Measurements from ENCODE around the gene SLC25A45.

The SLC25A45 gene

GRCh38 chr11:65355013-65355775 is 27.3 kb downstream of the SLC25A45 start:
- Histone ChIP-seq H3K4me3 (ENCODE audit: low read length) (peak overlapping the region; percentile 82), H3K27ac (ENCODE audit: low read depth, low read length) (no peak overlapping the region)

GRCh38 chr11:65354265-65355012 is 28.0 kb downstream of the SLC25A45 start, which contains the start of gene TIGD3:
Gene TIGD3, plus strand, starts transcription at chr11:65354751. Its CDS starts 1,058 bp downstream, at chr11:65355809.
- Histone ChIP-seq H3K9me2 (replicated peaks; ENCODE audit: control insufficient read depth, low read length) (no peaks in the 10 kb centered on the region), H4K20me1 (ENCODE audit: control insufficient read depth, insufficient read depth, low read depth, low read length) (peaks cover 3% of the 10 kb centered on the region; the same call in 1 of the 2 replicates), H3K4me1 (ENCODE audit: control insufficient read depth, low read length) (peaks cover 15% of the 10 kb centered on the region), H3K9me3 (ENCODE audit: control insufficient read depth, insufficient read depth, low read length) (no peaks in the 10 kb centered on the region), H3K27ac (ENCODE audit: low read depth, low read length) (no peak within 1 kb of the TSS), H3K4me3 (ENCODE audit: low read length) (peak within 1 kb of the TSS; percentile 82), H3K4me2 (ENCODE audit: low read length) (peak within 1 kb of the TSS; percentile 96), H3K79me2 (ENCODE audit: control insufficient read depth, low read length) (no peaks in the 10 kb centered on the region), H3F3A (ENCODE audit: control insufficient read depth, insufficient read depth) (peaks cover 19% of the 10 kb centered on the region), H3K36me3 (ENCODE audit: control insufficient read depth, low read length) (peaks cover 34% of the 10 kb centered on the region), H3K27me3 (ENCODE audit: control insufficient read depth, low read length) (no peaks in the 10 kb centered on the region)
- no peak for TF ChIP-seq EZH2phosphoT487 (IDR thresholded peaks at IDR 0.05; ENCODE audit: borderline replicate concordance, low read length)
- TF ChIP-seq, protein P1, sequence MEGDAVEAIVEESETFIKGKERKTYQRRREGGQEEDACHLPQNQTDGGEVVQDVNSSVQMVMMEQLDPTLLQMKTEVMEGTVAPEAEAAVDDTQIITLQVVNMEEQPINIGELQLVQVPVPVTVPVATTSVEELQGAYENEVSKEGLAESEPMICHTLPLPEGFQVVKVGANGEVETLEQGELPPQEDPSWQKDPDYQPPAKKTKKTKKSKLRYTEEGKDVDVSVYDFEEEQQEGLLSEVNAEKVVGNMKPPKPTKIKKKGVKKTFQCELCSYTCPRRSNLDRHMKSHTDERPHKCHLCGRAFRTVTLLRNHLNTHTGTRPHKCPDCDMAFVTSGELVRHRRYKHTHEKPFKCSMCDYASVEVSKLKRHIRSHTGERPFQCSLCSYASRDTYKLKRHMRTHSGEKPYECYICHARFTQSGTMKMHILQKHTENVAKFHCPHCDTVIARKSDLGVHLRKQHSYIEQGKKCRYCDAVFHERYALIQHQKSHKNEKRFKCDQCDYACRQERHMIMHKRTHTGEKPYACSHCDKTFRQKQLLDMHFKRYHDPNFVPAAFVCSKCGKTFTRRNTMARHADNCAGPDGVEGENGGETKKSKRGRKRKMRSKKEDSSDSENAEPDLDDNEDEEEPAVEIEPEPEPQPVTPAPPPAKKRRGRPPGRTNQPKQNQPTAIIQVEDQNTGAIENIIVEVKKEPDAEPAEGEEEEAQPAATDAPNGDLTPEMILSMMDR (IDR thresholded peaks at IDR 0.05; ENCODE audit: low read depth, low read length, poor library complexity, severe bottlenecking), result no peak

More at GRCh38 chr11:65355013-65355775, 27.3 kb downstream of the SLC25A45 start:
- Histone ChIP-seq H4K20me1 (ENCODE audit: control insufficient read depth, insufficient read depth, low read depth, low read length) (peaks cover 3% of the 10 kb centered on the region; the same call in 1 of the 2 replicates), H3K79me2 (ENCODE audit: control insufficient read depth, low read length) (no peaks in the 10 kb centered on the region), H3K9me3 (ENCODE audit: control insufficient read depth, insufficient read depth, low read length) (no peaks in the 10 kb centered on the region), H3K36me3 (ENCODE audit: control insufficient read depth, low read length) (peaks cover 29% of the 10 kb centered on the region), H3K4me1 (ENCODE audit: control insufficient read depth, low read length) (peaks cover 15% of the 10 kb centered on the region), H3K4me2 (ENCODE audit: low read length) (peak overlapping the region; percentile 96), H3F3A (ENCODE audit: control insufficient read depth, insufficient read depth) (peaks cover 19% of the 10 kb centered on the region), H3K9me2 (replicated peaks; ENCODE audit: control insufficient read depth, low read length) (no peaks in the 10 kb centered on the region), H3K27me3 (ENCODE audit: control insufficient read depth, low read length) (no peaks in the 10 kb centered on the region)
- TF ChIP-seq, protein P1 (IDR thresholded peaks at IDR 0.05; ENCODE audit: low read depth, low read length, poor library complexity, severe bottlenecking), result no peak
- no peak for TF ChIP-seq EZH2phosphoT487 (IDR thresholded peaks at IDR 0.05; ENCODE audit: borderline replicate concordance, low read length)

GRCh38 chr11:65353900-65354264 is 28.6 kb downstream of the SLC25A45 start:
- H3K27ac ChIP-seq (ENCODE audit: low read depth, low read length), result no peak overlapping the region

More at GRCh38 chr11:65353900-65354264, 28.6 kb downstream of the SLC25A45 start:
- Histone ChIP-seq H3K9me2 (replicated peaks; ENCODE audit: control insufficient read depth, low read length) (no peaks in the 10 kb centered on the region), H3K27me3 (ENCODE audit: control insufficient read depth, low read length) (no peaks in the 10 kb centered on the region), H4K20me1 (ENCODE audit: control insufficient read depth, insufficient read depth, low read depth, low read length) (peaks cover 3% of the 10 kb centered on the region; the same call in 1 of the 2 replicates), H3K36me3 (ENCODE audit: control insufficient read depth, low read length) (peaks cover 39% of the 10 kb centered on the region), H3K4me3 (ENCODE audit: low read length) (peak overlapping the region; percentile 82), H3K9me3 (ENCODE audit: control insufficient read depth, insufficient read depth, low read length) (no peaks in the 10 kb centered on the region), H3K4me2 (ENCODE audit: low read length) (peak overlapping the region; percentile 75), H3F3A (ENCODE audit: control insufficient read depth, insufficient read depth) (peaks cover 19% of the 10 kb centered on the region), H3K79me2 (ENCODE audit: control insufficient read depth, low read length) (no peaks in the 10 kb centered on the region), H3K4me1 (ENCODE audit: control insufficient read depth, low read length) (peaks cover 15% of the 10 kb centered on the region)
- TF ChIP-seq, protein P1 (IDR thresholded peaks at IDR 0.05; ENCODE audit: low read depth, low read length, poor library complexity, severe bottlenecking), result peak; percentile 24
- TF ChIP-seq EZH2phosphoT487 (IDR thresholded peaks at IDR 0.05; ENCODE audit: borderline replicate concordance, low read length), result no peak
